DMS114 treated with DMSO at 0.1 percent for 48 hours (cell line): ENCODE measurements around the gene CAPN13.

ENCODE experiments used
- DNase-seq: peaks from one replicate; lab custom pipeline; 2025; ENCODE audit not compliant: unreplicated experiment; lab: John Stamatoyannopoulos, UW

Gene CAPN13

GRCh38 chr2:30684516-30684915 is 122.7 kb downstream of the CAPN13 start:
- no peak for DNase-seq

DNA sequence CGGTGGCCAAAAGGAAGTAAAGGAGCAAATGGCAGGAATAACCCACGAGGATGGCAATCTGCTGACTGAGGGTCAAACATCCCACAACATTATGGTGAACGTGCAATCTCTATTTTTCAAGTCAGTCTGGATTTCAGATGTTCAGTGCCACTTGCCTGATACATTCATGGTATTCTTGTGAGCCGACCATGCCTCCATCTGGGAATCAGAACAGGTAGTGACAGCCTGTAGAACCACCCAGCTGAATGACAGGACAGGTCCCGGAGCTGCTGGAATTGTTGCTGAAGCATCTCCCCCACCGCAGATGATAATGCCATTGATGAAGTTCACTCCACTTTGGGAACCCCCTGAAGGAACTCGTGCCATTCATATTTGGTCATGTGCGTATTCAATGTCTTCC is 123.2 kb downstream of the CAPN13 start:
- no peak for DNase-seq

DNA sequence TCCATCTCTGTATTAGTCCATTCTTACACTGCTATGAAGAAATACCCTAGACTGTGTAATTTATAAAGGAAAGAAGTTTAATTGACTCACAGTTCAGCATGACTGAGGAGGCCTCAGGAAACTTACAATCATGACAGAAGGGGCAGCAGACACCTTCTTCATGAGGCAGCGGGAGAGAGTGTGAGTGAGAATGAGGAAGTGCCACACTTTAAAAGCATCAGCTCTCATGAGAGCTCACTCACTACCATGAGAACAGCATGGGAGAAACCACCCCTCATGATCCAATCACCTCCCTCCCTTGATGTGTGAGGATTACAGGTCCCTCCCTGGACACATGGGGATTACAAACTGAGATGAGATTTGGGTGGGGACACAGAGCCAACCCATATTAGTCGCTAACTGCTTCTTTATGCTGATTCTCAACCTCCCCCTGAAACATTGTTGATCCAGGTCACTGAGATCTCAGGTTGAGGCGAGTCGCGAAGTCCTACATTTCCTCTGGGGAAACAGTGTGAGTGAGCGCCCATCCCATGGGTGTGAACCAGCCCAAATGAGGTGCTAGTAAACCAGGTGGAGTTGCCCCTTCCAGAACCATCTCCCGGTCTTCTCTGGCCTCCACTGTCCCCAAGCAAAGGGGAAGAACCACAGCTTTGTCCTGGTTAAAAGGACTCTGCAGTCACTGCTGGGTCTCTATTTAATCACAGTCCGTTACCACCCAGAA is 123.8 kb downstream of the CAPN13 start:
- DNase-seq = no peak

DNA sequence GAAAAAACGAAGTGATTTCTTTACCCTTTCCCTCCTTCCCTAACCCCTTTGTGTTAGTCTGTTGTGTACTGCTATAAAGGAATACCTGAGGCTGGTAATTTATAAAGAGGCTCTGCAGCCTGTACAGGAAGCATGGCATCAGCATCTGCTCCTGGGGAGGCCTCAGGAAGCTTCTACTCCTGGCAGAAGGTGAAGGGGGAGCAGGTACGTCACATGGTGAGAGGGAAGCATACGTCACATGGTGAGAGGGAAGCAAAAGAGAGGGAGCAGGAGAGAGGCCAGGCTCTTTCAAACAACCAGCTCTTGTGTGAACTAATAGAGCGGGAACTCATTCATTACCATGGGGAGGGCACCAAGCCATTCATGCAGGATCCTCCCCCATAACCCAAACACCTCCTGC is 126.2 kb downstream of the CAPN13 start:
- no peak for DNase-seq

- no peak for DNase-seq
Observed at GRCh38 chr2:30680121-30680520, 127.1 kb downstream of the CAPN13 start.

DNA sequence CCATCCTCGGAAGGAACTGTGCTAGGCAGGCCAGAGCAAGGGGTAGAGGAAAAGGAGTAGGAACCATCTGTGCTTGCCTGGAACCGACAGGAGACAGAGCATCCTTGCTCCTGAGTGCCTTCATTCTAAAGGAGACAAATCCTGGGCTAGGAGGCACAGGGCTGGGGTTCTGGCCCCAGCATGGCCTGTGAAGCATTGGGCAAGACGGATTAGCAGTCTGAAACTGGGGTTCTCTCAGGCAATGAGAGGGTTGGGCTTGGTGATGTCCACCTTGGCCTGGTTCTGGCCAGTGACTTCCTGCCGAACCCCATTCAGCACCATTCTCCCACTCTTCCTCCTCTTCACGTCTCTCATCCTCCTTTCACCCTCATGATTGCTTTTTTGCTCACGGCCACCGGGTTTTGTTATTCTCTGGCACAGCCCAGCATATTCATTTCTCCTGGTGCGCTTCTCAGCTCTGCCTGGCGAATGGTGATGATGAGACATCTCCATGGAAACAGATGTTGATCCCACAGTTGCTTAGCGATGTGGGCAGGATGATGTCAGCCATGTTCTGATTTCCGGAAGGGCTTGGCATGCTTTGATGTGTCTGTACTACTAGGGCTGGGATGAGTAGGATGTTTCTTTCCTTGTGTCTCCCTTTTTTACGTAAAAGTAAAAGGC is 127.7 kb downstream of the CAPN13 start:
- no peak for DNase-seq

GRCh38 chr2:30678410-30679137 is 128.7 kb downstream of the CAPN13 start:
- no peak for DNase-seq

DNA sequence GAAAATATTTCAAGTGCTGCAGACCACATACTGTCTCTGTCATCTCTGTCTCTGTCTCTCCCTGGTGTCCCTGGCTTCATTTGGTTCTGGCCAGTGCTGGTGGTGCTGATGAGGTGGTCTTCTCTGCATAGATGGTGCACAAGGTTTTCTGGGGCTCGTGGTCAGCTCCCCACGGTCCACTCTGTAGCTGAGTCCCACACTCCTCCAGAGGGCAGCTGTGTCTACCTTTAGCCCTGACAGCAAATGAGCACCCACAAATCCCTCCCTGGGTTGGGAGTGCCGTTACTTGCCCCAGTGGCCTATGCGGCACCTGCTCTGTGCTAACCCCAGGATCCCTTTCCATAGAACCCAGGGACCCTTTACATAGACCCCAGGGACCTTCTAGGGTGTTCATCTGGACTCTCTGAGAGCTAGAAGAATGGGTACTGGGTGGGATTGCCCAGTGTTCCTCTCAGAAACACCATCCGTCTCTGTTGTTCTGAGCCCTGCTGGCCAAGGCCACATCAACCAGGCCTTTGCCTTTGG is 129.3 kb downstream of the CAPN13 start:
- no peak for DNase-seq

DNA sequence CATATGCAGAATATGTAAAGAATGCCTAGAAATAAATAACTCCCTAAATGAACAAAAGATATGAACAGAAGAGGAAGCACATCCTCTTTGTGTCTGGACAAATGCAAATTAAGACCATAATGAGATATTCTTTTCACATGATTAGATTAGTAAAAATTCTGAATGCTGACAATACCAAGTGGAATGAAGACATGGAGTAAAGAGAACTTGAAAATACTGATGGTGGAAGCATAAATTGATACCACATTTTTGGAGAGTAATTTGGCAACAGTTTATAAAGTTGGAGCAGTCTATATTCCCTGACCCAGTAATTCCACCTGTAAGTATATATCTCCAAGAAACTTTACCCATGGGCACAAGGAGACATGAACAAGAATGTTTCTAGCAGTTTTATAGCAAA is 130.0 kb downstream of the CAPN13 start:
- DNase-seq = no peak

GRCh38 chr2:30675758-30676157 is 131.5 kb downstream of the CAPN13 start:
- DNase-seq = no peak

- DNase-seq = no peak
Observed at GRCh38 chr2:30673127-30673526, 134.1 kb downstream of the CAPN13 start.
